ENCODE data around the gene CEACAM8.
A peak's percentile ranks its signal among the peaks of the same experiment; 100 is the strongest.
"Not testable (repeated sequence)": the region's sequence is repeated elsewhere in the genome, so short reads cannot be mapped to it uniquely, and the experiment has no call there.

Gene CEACAM8

DNA sequence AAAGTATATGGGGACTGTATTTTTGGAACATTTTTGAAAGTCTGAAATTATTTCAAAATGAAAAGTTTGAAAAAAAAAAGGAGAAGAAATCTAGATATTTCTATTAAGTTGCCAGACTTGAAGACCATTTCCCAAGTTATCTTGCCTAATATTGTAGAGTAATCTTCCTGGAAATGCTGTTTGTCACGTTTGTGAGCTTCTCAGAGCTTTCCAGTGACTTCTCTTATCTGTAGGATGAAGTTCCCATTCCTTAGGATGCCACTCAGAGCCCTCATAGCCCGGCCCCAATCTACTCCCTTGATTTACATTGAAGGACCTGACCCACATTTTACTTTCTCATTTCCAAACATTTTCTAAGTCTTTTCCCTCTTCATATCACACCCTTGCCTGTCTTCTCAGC is 23.6 kb downstream of the CEACAM8 start:
- no peak for DNase-seq

DNA sequence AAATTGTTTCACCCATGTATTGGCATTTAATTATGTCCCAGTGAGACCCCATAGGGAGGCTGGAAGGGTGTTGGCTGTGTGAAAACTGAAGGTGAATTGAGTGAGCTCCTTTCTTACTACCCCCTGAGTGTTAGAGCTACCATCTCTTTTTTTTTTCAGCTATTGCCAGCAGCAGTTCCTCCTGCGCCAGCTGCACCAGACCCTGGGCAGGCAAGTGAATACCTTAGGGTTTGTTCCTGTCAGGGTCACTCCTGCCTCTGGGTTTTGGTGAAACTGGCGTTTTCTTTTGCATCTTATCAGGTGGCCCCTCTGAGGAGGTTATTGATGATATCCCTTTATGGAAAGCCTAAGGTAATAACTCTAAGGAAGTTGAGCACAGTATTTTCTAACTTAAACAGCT is 25.5 kb downstream of the CEACAM8 start:
- DNase-seq = no peak

DNA sequence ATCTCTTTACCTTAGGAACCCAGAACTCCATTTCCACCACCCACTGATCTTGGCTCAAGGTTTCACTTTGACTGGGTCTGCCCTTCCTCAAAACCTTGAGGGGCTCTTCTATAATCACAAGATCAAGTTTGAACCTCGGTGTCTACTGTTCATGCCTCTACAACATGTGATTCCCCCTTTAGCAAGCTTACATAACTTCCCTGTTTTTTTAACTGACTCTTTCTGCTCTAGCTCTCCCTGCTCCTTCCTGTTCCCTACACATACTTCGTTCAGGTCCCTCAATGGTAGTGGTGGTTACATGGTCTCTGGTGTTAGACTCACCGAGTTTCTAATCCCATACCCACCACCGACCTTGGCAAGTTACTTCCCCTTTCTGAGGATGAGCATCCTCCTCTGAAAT is 26.7 kb downstream of the CEACAM8 start:
- no peak for DNase-seq

DNA sequence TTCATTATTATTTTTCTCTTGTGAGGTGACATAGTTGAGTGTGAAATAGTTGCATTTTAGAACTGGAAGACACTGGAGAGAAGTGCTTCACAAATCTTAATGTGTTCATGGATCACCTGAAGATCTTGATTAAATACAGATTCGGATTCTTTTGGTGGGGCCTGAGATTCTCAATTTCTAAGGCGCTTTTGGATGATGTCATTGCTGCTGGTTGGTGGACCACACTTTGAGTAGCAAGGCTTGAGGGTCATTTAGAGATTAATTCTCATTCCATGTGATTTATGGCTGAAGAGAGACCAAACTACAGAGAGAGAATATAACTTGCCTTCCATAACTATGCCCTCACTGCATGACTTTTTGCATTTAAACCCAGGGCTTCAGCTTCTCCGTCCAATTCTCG is 27.2 kb downstream of the CEACAM8 start:
- DNase-seq = no peak

DNA sequence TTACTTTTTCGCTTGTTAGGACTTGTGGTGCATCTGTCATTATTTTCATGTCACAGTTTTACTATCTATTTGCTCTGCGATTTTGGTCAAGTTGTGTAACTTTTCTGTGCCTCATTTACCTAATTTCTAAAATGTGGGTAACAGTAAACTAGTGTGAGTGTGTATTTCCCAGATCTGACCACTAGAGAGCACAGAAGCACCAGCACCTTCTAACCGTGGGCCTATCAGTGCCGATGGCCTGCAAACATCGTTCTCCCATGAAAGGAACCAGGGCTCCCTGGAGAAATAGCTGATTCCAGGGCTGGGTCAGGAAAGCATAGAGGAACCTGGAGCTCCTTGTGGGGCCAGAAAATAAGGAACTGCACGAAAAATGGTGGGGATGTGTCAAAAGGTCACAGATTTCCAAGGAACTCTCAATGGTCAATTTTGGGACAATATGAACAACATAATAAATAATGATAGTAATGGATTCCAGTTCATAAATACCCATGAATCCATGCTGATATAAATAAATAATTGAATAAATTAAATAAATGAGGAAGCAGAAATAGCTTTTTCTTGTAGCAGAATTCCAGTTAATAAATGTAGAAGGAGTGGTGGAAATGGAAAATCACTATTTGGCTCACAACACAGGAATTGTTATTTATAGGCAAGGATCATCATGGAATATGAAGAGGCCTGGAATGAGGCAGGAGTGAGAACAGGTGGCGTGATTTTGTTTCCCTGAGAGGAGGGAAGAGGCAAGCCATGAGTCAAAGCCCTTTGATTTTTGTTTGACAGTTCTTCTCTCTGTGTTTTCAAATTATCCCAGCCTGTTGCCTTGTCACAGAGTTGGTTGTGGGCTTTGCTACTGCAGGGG is 31.1 kb downstream of the CEACAM8 start:
- peak; percentile 13 for DNase-seq

GRCh38 chr19:42561512-42561911 is 33.2 kb downstream of the CEACAM8 start:
- DNase-seq = no peak

DNA sequence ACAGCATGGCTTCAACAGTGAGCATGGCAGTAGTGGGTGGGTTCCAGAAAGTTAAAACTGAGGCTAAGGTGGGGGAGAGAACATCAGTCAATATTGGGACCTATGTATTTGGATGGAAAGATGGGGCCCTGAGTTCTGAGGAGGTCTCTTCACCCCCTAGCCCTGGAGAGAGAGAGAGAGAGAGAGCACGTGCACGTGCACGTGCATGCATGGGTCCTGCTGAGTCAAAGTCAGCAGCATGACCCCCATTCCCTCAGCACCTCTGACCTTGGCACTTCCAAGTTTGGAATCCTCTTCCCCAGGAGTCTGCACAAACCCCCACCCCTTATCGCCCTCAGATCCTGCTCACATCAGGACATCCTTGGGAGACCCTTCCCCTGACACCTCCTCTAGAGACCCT is 34.0 kb downstream of the CEACAM8 start:
- DNase-seq = no peak

GRCh38 chr19:42558450-42559150 is 36.1 kb downstream of the CEACAM8 start:
- DNase-seq = no peak

GRCh38 chr19:42557386-42557871 is 37.3 kb downstream of the CEACAM8 start:
- not testable (repeated sequence) for DNase-seq

- no peak for DNase-seq
These were observed 38.9 kb downstream of the CEACAM8 start for GRCh38 chr19:42555801-42556200.

GRCh38 chr19:42555317-42555716 is 39.4 kb downstream of the CEACAM8 start:
- DNase-seq = no peak

- no peak for DNase-seq
These were observed 40.6 kb downstream of the CEACAM8 start for GRCh38 chr19:42554046-42554575.

- no peak for DNase-seq
These were observed 41.3 kb downstream of the CEACAM8 start for GRCh38 chr19:42553292-42554045.

DNA sequence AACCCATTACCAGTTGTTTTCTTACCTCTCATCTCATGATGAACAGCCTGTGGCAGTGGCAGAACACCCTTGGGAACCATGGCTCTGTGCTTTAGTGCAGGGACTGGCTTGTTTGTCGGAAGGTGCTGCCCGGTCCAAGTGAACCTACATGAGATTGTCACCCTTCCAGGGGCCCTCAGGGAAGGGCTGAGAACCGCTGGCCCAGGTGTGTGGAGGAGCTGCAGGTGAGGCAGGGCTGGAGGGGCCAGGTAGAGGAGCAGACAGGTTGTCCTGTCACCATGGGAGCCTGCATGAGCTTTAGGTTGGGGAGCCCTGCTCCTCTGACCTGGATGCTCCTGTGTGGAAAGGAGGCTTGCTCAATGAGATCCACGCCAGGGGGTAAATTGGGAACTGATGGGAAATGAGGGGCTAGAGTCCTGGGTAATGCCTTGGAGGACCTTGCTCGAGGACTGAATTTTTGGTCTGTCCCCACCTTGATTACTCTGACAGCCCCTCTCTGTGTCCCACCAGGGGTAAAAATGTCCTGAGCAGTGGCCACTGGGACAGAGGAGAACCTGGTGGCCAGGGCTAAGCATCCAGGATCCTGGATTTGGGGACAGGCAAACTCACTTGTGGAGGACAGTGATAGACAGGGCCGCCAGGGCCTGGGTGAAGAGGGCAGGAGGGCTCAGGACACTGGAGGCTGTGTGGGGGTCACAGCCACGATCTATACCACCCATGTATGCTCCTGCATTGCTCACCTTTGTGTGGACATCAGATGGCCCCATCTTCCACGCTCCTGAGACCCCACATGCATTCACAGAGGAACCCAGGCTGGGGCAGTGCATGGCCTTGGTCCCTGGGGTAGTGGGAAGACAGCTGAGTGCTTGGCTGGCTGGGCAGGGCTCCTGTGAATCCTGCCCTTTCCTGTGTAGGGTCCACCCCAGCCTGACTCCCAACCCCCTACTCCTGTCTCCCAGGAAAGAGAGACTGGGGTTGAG is 42.3 kb downstream of the CEACAM8 start:
- DNase-seq = no peak

GRCh38 chr19:42550521-42550920 is 44.2 kb downstream of the CEACAM8 start:
- DNase-seq = not testable (repeated sequence)

- DNase-seq = not testable (repeated sequence)
These were observed 45.7 kb downstream of the CEACAM8 start for GRCh38 chr19:42549067-42549466.

- DNase-seq = no peak
These were observed 46.2 kb downstream of the CEACAM8 start for GRCh38 chr19:42548552-42548951.

DNA sequence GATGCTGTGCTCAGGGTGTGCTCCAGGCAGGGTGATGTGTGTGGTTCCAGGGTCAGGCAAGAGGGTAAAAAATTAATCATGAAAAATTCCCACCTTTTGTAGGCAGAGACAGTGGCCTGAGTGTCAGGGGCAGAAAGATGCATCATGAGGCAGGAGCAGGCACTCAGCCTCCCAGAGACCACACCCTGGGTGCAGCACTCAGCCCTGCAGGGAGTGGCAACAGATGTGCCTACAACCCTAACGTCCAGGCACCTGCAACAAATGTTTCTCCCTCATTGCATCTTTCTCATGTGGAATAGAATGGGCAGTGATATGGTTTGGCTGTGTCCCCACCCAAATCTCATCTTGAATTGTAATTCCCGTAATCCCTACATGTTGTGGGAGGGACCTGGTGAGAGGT is 46.8 kb downstream of the CEACAM8 start:
- DNase-seq = no peak

DNA sequence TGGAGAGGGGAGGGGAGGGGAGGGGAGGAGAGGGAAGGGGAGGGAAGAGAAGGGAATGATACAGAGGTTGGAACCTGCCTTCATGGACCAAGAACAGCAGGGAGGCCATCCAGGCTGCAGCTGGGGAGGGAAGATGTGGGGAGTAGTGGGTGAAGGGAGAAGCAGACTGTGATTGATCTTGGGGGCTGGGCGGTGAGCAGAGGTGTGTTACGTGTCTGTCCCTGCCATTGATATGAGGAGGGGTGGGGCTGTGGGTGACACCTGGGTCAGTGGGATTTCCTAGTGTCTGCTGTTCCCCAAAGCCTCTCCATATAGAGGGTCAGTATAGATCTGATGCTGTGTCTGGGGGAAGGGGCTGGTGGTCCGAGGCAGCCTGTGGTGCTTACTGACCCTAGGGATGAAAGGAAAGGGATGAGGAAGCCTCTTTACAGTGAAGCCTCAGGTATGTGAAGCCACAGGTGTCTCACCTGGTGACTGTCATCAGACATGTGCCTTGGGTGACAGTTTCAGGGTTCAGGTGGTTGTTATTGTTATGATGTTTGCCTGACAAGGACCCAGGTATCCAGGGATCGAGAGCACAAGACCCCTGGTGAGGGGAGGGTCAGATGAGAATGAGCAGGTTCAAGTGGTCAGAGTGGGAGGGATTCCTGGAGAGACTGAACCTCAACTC is 47.8 kb downstream of the CEACAM8 start:
- no peak for DNase-seq

GRCh38 chr19:42544146-42544545 is 50.6 kb downstream of the CEACAM8 start:
- DNase-seq = no peak

- DNase-seq = no peak
These were observed 51.9 kb downstream of the CEACAM8 start for GRCh38 chr19:42542791-42543190.
